Measurements from ENCODE around the gene FANCI. TPM values are rescaled to one million over a fixed set of nuclear protein-coding genes. Genes with fewer than 3 reads are reported as not detected.

FANCI gene
- total RNA-seq, 1 donor from 2014 or later = 133 TPM

DNA sequence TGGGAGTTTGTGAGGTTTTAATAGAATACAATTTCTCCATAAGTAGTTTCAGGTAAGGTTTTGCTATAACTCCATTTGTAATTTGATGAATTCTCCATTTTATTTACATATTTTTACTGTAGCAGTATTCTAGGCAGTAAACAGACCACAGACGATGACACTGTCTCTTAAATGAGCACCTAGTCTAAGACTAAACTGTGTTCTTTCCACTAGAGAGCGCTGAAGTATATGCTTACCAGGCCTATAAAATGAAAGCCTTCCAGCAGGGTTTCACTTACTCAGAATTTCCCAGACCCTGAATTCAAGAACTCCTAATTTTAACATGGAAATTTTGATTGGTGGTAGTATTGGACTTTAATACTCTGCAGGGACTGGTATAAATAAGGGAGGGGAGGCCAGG, 49.2 kb downstream of the FANCI start:
- Histone ChIP-seq H3K36me3 (peaks cover 47% of the 10 kb centered on the region), H3K27ac (no peak overlapping the region)
- no peak for DNase-seq (ENCODE audit: low spot score)

DNA sequence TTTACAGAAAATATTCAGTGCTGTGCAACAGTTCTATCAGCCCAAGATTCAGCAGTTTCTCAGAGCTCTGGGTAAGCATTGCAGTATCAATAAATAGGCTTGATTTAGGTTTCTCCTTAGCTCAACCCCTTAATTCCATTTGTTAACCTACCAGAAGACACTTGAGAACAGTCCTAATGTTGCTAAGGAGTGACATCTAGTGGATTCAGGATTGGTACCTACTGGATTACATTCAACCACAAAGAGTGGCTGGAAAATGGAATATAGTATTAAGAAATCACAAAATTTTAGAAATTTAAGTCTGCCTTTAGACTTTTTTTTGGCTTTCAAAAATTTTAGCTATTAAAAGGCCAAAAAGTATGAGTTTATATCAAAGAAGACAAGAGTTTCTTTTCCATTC, 56.1 kb downstream of the FANCI start:
- Histone ChIP-seq H3K9me3 (ENCODE audit: low read depth) (no peaks in the 10 kb centered on the region), H3K79me2 (ENCODE audit: low read depth) (no peaks in the 10 kb centered on the region), H2AFZ (replicated peaks) (no peak overlapping the region), H4K20me1 (ENCODE audit: low read depth) (no peaks in the 10 kb centered on the region), H3K36me3 (peaks cover 8% of the 10 kb centered on the region), H3K27me3 (no peaks in the 10 kb centered on the region), H3K27ac (no peak overlapping the region), H3K4me3 (no peak overlapping the region), H3K9ac (no peak overlapping the region), H3F3A (ENCODE audit: low read depth) (no peaks in the 10 kb centered on the region), H3K4me2 (no peak overlapping the region), H3K4me1 (no peaks in the 10 kb centered on the region)
- Mint-ChIP-seq H3K36me3 (peaks cover 33% of the 10 kb centered on the region), H3K4me1 (no peaks in the 10 kb centered on the region), H3K4me3 (no peak overlapping the region), H3K27me3 (ENCODE audit: insufficient read depth, low read depth) (no peaks in the 10 kb centered on the region), H3K9me3 (peaks cover 2% of the 10 kb centered on the region), H3K27ac (no peak overlapping the region)
- TF ChIP-seq, protein P1, sequence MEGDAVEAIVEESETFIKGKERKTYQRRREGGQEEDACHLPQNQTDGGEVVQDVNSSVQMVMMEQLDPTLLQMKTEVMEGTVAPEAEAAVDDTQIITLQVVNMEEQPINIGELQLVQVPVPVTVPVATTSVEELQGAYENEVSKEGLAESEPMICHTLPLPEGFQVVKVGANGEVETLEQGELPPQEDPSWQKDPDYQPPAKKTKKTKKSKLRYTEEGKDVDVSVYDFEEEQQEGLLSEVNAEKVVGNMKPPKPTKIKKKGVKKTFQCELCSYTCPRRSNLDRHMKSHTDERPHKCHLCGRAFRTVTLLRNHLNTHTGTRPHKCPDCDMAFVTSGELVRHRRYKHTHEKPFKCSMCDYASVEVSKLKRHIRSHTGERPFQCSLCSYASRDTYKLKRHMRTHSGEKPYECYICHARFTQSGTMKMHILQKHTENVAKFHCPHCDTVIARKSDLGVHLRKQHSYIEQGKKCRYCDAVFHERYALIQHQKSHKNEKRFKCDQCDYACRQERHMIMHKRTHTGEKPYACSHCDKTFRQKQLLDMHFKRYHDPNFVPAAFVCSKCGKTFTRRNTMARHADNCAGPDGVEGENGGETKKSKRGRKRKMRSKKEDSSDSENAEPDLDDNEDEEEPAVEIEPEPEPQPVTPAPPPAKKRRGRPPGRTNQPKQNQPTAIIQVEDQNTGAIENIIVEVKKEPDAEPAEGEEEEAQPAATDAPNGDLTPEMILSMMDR (IDR thresholded peaks at IDR 0.05) = peak; percentile 12
- TF ChIP-seq EZH2 (IDR thresholded peaks at IDR 0.05) = no peak
- no peak for DNase-seq (ENCODE audit: low spot score)

More for the DNA sequence above, 49.2 kb downstream of the FANCI start:
- no peaks in the 10 kb centered on the region for H3K4me1 Mint-ChIP-seq
- H3K27me3 Mint-ChIP-seq (ENCODE audit: insufficient read depth, low read depth) = no peaks in the 10 kb centered on the region
- H3F3A ChIP-seq (ENCODE audit: low read depth) = no peaks in the 10 kb centered on the region
- peaks cover 45% of the 10 kb centered on the region for H3K36me3 Mint-ChIP-seq
- no peak overlapping the region for H3K4me3 Mint-ChIP-seq
- no peak overlapping the region for H3K4me3 ChIP-seq
- H3K27ac Mint-ChIP-seq = no peak overlapping the region
- peaks cover 2% of the 10 kb centered on the region for H3K9me3 Mint-ChIP-seq
- no peak overlapping the region for H2AFZ ChIP-seq (replicated peaks)
- no peak overlapping the region for H3K9ac ChIP-seq
- no peaks in the 10 kb centered on the region for H4K20me1 ChIP-seq (ENCODE audit: low read depth)
- H3K27me3 ChIP-seq = no peaks in the 10 kb centered on the region
- no peaks in the 10 kb centered on the region for H3K9me3 ChIP-seq (ENCODE audit: low read depth)
- TF ChIP-seq, protein P1 (IDR thresholded peaks at IDR 0.05) = no peak
- no peak for TF ChIP-seq EZH2 (IDR thresholded peaks at IDR 0.05)
- TF ChIP-seq EZH2phosphoT487 (IDR thresholded peaks at IDR 0.05) = no peak
- no peaks in the 10 kb centered on the region for H3K4me1 ChIP-seq
- H3K4me2 ChIP-seq = no peak overlapping the region
- no peaks in the 10 kb centered on the region for H3K79me2 ChIP-seq (ENCODE audit: low read depth)

DNA sequence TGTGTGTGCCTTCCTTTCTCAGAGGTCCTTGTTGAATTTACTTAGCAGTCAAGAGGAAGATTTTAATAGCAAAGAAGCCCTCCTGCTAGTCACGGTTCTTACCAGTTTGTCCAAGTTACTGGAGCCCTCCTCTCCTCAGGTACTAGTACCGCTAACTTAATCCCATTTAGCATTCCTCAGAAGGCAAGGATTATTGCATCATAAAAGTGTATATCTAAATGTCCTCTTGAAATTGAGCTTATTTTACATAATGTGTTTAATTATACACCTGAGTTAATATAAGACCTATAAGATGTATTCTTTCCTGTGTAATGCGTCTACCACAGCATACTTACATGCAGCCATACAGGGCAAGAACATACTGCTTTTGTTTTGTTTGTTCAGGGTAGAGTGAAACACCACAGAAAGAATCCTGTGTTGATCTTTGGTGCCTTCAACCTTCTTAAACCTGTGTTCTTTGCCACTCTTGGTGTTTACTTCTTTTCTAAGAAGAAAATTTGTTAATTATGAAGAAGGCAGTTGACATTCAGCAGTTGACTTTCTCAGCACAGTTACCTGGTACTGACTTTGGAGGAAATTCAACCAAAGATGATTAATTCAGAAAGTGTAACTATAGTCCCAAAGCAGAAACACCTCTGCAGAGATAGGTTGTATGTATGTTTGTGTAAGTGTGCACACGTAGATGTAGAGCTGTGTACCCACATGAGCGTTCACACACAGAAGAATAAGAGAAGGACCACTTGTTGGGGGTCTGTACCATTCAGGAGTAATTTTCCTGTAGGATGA, 57.7 kb downstream of the FANCI start:
- Mint-ChIP-seq H3K27me3 (ENCODE audit: insufficient read depth, low read depth) (no peaks in the 10 kb centered on the region), H3K27ac (no peak overlapping the region), H3K4me1 (no peaks in the 10 kb centered on the region), H3K4me3 (no peak overlapping the region), H3K9me3 (no peaks in the 10 kb centered on the region), H3K36me3 (peaks cover 35% of the 10 kb centered on the region)
- Histone ChIP-seq H3F3A (ENCODE audit: low read depth) (no peaks in the 10 kb centered on the region), H3K4me2 (no peak overlapping the region), H3K27ac (no peak overlapping the region), H4K20me1 (ENCODE audit: low read depth) (no peaks in the 10 kb centered on the region), H3K27me3 (no peaks in the 10 kb centered on the region), H3K36me3 (peaks cover 3% of the 10 kb centered on the region), H3K4me3 (no peak overlapping the region), H3K79me2 (ENCODE audit: low read depth) (no peaks in the 10 kb centered on the region), H3K4me1 (no peaks in the 10 kb centered on the region), H3K9ac (no peak overlapping the region), H3K9me3 (ENCODE audit: low read depth) (no peaks in the 10 kb centered on the region), H2AFZ (replicated peaks) (no peak overlapping the region)
- DNase-seq (ENCODE audit: low spot score) = no peak
- TF ChIP-seq, protein P1 (IDR thresholded peaks at IDR 0.05) = no peak

Data from neural progenitor cell (in vitro differentiated cells).